Amniotic stem cell (primary cell): Measurements from ENCODE around the gene RANBP6.
A peak's percentile ranks its signal among the peaks of the same experiment; 100 is the strongest.

Source experiments
- DNase-seq: peaks from one replicate; lab custom pipeline; 2025; lab: John Stamatoyannopoulos, UW

Gene RANBP6

DNA sequence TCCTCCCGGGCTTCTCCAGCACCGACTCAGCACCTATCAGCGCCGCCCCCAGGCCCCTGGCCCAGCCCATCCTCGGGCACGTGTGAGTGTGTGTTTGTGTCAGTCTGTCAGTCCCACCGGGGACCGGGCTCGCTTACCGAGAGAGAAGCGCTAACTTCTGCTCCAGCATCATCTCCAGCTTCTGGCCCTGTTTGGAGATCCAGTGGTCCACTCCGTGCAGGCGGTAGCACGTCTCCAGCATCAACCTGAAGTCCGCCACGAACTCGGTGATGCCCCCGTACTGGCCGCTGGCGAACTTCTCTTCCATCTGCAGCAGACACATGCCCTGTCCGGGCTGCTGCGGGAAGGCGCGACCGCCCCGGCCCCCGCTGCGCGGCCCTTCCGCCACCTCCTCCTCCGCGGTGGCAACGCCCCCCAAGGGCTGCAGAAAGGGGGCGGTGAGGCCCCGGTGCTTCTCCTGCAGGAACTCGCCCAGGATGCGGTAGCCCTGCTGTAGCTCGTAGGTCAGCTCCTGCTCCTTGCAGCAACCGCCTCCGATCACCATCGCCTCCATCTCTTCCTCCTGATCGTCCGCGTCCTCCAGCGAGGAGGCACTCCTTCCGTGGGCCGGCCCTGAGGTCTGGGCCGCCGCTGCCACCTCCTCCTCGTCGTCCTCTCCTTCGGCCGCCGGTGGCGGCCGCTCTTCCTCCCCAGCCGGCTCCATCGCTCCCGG is 8.2 kb downstream of the RANBP6 start:
- DNase-seq = no peak

DNA sequence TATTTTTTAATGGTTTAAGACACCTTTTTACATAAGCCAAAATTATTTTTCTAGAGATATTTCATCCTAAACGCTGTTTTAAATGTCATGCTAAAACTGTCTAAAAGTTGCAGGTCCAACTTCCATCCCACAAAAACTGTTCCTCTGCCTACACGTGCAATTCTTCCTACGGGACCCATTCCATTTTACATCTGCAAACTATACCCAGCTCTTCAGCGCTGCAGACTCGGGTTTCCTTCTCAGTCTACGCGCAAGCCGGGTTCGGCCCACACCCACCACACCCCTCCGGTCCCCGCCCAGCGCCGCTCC is 8.7 kb downstream of the RANBP6 start:
- peak; percentile 57 for DNase-seq

DNA sequence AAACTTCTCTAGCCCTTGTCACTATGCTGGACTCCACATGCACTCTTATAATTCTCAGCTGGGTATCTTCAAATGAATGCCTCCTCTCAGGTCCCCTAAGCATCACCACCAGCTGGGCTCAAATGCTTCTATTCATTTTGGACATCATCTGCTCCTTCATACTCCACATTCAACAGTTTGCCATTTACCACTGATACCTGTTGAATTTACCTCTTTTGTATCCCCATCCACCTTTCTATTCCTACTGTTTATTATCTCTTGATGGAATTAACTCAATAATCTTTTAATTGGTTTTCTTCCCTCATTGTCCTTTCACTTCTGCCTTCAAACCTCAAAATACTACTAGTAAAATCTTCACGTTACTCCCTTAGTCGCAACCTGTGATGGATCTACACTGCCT is 14.5 kb downstream of the RANBP6 start:
- DNase-seq = no peak

DNA sequence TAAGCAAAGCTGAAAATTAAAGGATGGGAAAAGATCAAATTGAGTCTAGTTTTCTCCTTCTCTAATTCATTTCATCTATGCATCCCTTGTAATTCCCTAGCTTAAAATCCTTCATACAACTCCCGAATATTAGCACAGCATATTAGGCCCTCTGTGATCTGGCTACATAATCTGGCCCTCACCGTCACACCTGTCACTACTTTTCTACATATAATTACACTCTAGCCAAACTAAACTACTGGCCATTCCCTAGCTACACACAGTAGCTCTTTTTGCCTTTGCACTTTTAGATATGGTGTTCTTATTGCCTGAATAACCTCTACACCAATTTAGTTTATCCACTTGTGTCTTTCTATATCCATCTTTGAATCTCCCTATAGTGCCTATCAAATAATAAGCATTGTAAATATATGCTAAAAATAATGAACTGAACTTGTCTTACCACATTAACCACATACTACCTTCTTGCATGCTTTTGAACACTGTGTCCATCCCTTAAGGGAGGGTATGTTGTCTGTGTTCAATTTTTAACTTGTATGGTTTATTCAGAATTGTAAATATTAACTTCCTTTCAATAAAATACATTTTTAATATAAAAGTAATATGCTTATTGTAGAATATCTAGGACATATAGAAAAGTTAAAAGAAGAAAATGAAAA is 15.9 kb downstream of the RANBP6 start:
- DNase-seq = no peak

DNA sequence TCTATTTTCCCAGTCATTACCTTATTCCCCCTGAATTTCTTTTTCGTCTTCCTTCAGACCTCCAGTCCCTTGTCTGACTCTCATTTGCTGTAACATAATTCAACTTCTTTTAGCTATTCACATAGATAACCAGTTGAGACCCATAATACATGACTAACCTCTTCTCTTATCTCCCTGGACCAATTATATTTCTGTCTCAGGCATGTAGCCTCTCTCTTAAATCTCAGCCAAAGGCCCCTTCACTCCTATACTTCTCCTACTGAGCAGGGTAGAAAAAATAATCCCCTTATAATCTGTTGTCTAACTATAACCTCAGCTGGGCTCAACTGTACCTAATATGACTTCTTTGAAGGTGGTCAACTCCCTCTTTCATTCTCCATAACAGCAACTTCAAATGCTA is 20.9 kb downstream of the RANBP6 start:
- DNase-seq = no peak

DNA sequence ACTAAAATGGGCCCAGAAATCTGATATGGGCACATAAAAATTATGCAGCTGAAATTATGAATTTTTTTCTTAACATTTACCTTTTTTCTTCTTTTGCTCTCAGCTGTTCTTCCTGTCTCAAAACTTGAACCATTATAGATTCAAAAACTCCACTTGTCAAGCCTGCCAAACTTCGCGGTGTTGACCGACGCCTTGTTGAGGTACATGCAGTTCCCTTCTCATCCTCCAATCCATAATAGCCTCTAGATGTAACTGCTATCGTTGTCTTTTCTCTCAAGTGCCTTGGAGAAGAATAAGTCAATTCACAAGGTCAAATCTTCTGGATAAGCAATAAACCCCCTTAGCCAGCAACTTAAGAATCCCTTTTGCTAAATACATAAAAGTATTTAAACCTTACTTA is 27.2 kb downstream of the RANBP6 start:
- no peak for DNase-seq

DNA sequence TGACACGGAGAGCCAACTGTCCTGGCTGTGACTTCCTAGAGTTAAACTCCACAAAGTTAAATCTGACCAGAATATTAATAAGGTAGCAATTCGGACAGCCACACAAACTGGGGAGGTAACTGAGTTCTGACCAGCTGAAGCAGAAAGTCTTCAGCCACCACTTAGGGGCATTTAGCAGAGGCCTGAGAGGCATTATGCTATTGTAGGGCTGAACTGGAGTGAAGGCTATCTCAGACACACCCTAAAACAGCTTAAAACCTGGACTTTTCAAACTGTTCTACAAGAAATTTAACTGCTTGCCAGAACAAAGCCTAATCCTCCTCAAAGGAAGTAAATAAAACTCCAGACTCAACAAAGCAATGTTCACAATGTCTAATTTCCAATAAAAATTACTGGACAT is 32.4 kb downstream of the RANBP6 start:
- DNase-seq = no peak

DNA sequence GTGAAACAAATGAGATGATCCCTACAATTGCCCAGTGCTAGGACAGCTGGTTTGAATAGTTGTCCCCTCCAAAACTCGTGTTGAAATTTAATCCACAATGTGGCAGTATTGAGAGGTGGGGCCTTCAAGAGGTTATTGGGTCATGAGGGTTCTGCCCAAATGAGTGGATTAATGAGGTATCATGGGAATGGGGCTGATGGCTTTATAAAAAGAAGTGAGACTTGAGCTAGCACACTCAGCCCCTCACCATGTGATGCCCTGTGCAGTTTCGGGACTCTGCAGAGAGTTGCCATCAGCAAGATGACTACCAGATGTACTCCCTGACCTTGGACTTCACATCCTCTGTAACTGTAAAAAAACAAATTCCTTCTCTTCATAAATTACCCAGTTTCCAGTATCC is 33.1 kb downstream of the RANBP6 start:
- no peak for DNase-seq

DNA sequence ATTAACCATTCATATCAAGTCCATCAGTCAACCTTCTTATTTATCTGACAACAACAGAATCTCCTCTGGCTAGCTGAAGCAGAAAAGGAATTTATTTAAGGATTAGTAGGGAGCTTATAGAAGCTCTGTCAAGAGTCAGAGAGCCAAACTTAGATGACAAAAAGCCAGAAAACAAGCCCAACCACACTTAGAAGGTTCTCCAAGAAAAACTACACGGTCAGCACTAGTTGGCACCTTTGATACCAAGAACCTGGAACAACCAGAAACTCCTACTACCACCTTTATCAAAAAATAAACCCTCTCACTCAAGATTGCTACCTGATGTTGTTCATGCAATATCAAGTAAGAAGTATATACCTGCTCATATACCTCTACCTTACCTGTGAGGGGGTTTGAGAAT is 36.9 kb downstream of the RANBP6 start:
- DNase-seq = no peak

DNA sequence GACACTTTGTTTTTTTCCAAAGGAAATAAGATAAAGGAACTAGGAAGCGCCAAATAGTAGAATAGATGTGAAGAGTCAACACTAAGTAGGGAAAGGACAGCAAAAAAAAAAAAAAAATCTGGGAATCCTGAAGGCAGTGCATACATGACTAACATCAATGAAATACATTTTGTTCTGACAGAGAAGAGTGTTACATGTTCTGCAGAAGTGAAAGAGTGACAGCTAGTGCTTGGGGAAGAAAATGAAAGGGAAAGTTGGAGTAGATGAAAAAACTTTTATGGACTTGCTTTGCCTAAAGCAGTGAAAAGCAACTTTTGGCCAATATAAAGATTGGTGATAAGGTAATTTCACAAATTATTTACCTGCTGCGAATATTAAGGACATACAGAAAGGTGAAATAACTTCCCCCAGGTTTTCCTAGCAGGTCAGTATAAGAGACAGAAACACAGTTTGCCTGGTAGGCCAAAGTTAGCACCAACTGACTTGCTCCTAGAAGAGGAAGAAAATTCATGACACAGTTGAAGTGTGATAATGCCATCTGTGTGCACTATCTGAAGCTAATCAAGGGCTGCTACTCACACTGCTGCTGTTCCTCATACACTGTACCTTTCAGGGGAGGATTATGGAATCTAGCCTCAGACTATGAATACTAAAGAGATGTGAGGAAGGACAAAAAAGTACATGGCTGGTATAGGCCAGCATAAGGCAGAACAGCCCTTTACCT is 38.6 kb downstream of the RANBP6 start:
- DNase-seq = no peak

DNA sequence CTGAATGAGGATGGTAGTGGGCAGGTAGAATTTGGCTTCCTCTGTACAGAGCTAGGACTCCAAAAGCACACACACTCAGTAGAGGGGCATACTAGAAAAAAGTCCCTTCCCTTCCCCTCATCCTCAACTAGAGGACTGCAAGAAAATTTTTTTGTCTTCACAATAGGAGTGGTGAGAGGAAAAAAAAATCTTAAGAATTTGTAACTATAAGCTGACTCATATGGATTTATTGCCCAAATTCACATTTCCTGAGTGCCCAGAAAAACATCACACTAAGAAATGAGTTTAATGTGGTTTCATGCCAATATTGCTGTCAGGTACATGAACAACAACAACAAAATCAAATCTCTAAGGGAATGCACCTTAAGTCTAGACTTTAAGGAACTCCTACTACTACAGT is 43.7 kb downstream of the RANBP6 start:
- no peak for DNase-seq
